B cell (primary cell): ENCODE measurements around the gene MAP2K5. TPM values are rescaled to one million over a fixed set of nuclear protein-coding genes. Genes with fewer than 3 reads are reported as not detected.

Experiments
- ATAC-seq: fragments of 200-7000 bp; cut with Tn5 transposase; one replicate; pipeline ENCODE4 v1.10.0; 2021; ENCODE audit warnings: low read depth, mild to moderate bottlenecking, moderate number of reproducible peaks, moderate library complexity
- CTCF ChIA-PET: fragments of 350-600 bp; sonication (Branson Sonifier 250); formaldehyde crosslinking; loops from one replicate; lab custom pipeline; 2021; ENCODE audit warnings: antibody characterized with exemption, inconsistent platforms; lab: Charles Lee
- POLR2A ChIA-PET: fragments of 350-600 bp; sonication (Branson Sonifier 250); formaldehyde crosslinking; loops from one replicate; lab custom pipeline; 2021; ENCODE audit warnings: antibody characterized with exemption; lab: Charles Lee
- DNase-seq: peaks from one replicate; pipeline ENCODE4 v3.0.0; 2013
- H2AFZ ChIP-seq: 2 replicates; pipeline ENCODE4 v1.6.1; 2012; ENCODE audit warnings: mild to moderate bottlenecking, low read depth, low read length; ENCODE audit not compliant: insufficient read depth, poor library complexity, severe bottlenecking
- H3K27ac ChIP-seq, 2 donors: 1 replicate in 1 of 2; 2 replicates in 1 of 2; pipeline ENCODE4 v1.5.1; 2012 to 2013; ENCODE audit warnings: low read length in 2 of 2, mild to moderate bottlenecking in 2 of 2, moderate library complexity in 1 of 2
- H3K27me3 ChIP-seq, 4 experiments: fragments of 200-600 bp in 1 of 4; sonication (generic) in 1 of 4; replicated peaks in 1 of 4; 1 replicate in 2 of 4; 2 replicates in 2 of 4; pipeline versions ENCODE4 v1.6.1 to v1.7.0; 2013 to 2016; ENCODE audit warnings: low read length in 3 of 4, mild to moderate bottlenecking in 2 of 4, mixed read lengths in 1 of 4, moderate library complexity in 1 of 4; ENCODE audit not compliant: insufficient read depth in 4 of 4, control insufficient read depth in 3 of 4; ENCODE audit errors: control extremely low read depth in 1 of 4
- H3K36me3 ChIP-seq, 2 experiments: replicated peaks in 1 of 2; 1 replicate in 1 of 2; 2 replicates in 1 of 2; pipeline versions ENCODE4 v1.6.1 to v1.7.1; 2013; ENCODE audit warnings: low read length in 1 of 2; ENCODE audit not compliant: insufficient read depth in 2 of 2, control insufficient read depth in 1 of 2; ENCODE audit errors: control extremely low read depth in 1 of 2, extremely low read depth in 1 of 2
- H3K4me1 ChIP-seq, 2 donors: fragments of 200-600 bp in 1 of 2; sonication (generic) in 1 of 2; 1 replicate in 1 of 2; 2 replicates in 1 of 2; pipeline versions ENCODE4 v1.5.1 to v1.6.1; 2013 to 2017; ENCODE audit warnings: low read length in 2 of 2; ENCODE audit not compliant: control insufficient read depth in 2 of 2, insufficient read depth in 2 of 2
- H3K4me2 ChIP-seq: replicated peaks from 2 replicates; pipeline ENCODE3; 2012; ENCODE audit warnings: mild to moderate bottlenecking, low read depth, low read length; ENCODE audit not compliant: poor library complexity, severe bottlenecking
- H3K4me3 ChIP-seq, 5 experiments: fragments of 200-600 bp in 1 of 5; sonication (generic) in 1 of 5; 1 replicate in 3 of 5; 2 replicates in 2 of 5; pipeline versions ENCODE4 v1.5.1 to v1.7.0; 2011 to 2016; ENCODE audit warnings: low read length in 4 of 5, mild to moderate bottlenecking in 4 of 5, low read depth in 2 of 5, control low read depth in 1 of 5, moderate library complexity in 1 of 5; ENCODE audit not compliant: insufficient read depth in 1 of 5; ENCODE audit errors: control extremely low read depth in 1 of 5, extremely low read depth in 1 of 5
- H3K79me2 ChIP-seq: fragments of 200-600 bp; sonication (generic); one replicate; pipeline ENCODE4 v1.6.0; 2016; ENCODE audit warnings: low read length; ENCODE audit not compliant: control insufficient read depth, insufficient read depth
- H3K9ac ChIP-seq: fragments of 200-600 bp; sonication (generic); 2 replicates; pipeline ENCODE4 v1.6.1; 2017; ENCODE audit warnings: mild to moderate bottlenecking, low read length, moderate library complexity
- H3K9me3 ChIP-seq, 3 donors: one replicate each; pipeline versions ENCODE4 v1.6.1 to v1.7.1; 2013; ENCODE audit warnings: low read length in 2 of 3; ENCODE audit not compliant: control insufficient read depth in 2 of 3, insufficient read depth in 1 of 3; ENCODE audit errors: control extremely low read depth in 1 of 3
- H4K20me1 ChIP-seq: 2 replicates; pipeline ENCODE4 v1.6.0; 2012; ENCODE audit warnings: mild to moderate bottlenecking, low read length; ENCODE audit not compliant: insufficient read depth, control insufficient read depth, poor library complexity, severe bottlenecking
- H3K27ac Mint-ChIP-seq: one replicate; pipeline ENCODE4 v1.8.0; 2021; ENCODE audit warnings: mixed read lengths
- H3K27me3 Mint-ChIP-seq: one replicate; pipeline ENCODE4 v1.8.0; 2021; ENCODE audit warnings: mixed read lengths
- H3K4me1 Mint-ChIP-seq: one replicate; pipeline ENCODE4 v1.8.0; 2021; ENCODE audit warnings: mixed read lengths
- H3K4me3 Mint-ChIP-seq: one replicate; pipeline ENCODE4 v1.8.0; 2021; ENCODE audit warnings: mixed read lengths
- H3K9me3 Mint-ChIP-seq: one replicate; pipeline ENCODE4 v1.8.0; 2022; ENCODE audit warnings: mixed read lengths; ENCODE audit not compliant: insufficient read depth
- EZH2 ChIP-seq: IDR thresholded peaks from 2 replicates; pipeline ENCODE4 v1.6.1; 2012; ENCODE audit warnings: borderline replicate concordance, low read depth, mild to moderate bottlenecking, moderate library complexity, low read length; ENCODE audit not compliant: insufficient read depth, poor library complexity, severe bottlenecking
- WGBS: methylation state at CpG from one replicate; pipeline ENCODE4 v1.1.5; 2013; ENCODE audit warnings: missing lambda C conversion rate; ENCODE audit not compliant: insufficient coverage; 5-methylcytosine and 5-hydroxymethylcytosine counted together
- intact Hi-C: fragments of 100-400 bp; cut with micrococcal nuclease; formaldehyde crosslinking; loops from one replicate; pipeline ENCODE4 v1.10.0; 2022
- polyA plus RNA-seq: library from polyadenylated mRNA; depleted of rRNA; stranded (reverse); fragments of >200 nt; gene quantifications from 2 replicates; pipeline ENCODE4 v1.2.3, GENCODE V29; 2012
- total RNA-seq, 2 donors: library from RNA; stranded (reverse); fragments of 120-200 nt in 1 of 2; gene quantifications; 1 replicate in 1 of 2; 2 replicates in 1 of 2; pipeline versions ENCODE4 v1.2.3 to v1.2.4, GENCODE V29; 2013 to 2022
- TF ChIP-seq, protein P1 (sequence below): fragments of 200-600 bp; IDR thresholded peaks from one replicate; pipeline ENCODE4 v1.8.0; 2022; ENCODE audit warnings: antibody characterized with exemption, mild to moderate bottlenecking

MAP2K5 gene
- total and polyA plus RNA-seq, 2 donors (not counting 1 experiment from before 2014, with no cell fraction given), result 11.1 to 40.0 TPM

GRCh38 chr15:67822537-67823313, 280.2 kb downstream of the MAP2K5 start:
- no peaks in the 10 kb centered on the region for H3K79me2 ChIP-seq
- Mint-ChIP-seq H3K9me3 (no peaks in the 10 kb centered on the region), H3K27me3 (peaks cover 66% of the 10 kb centered on the region), H3K4me3 (peak overlapping the region; percentile 70), H3K4me1 (peaks cover 50% of the 10 kb centered on the region), H3K27ac (peak overlapping the region; percentile 53)
- H2AFZ ChIP-seq, result peak overlapping the region; percentile 4
- peaks cover 27% of the 10 kb centered on the region for H4K20me1 ChIP-seq
- H3K27me3 ChIP-seq, result peaks cover 0 to 87% (median 64%) of the 10 kb centered on the region in 4 experiments
- no peaks in the 10 kb centered on the region for H3K36me3 ChIP-seq
- WGBS, result 8% methylated on average over 42 of the region's 46 CpGs
- TF ChIP-seq, protein P1, sequence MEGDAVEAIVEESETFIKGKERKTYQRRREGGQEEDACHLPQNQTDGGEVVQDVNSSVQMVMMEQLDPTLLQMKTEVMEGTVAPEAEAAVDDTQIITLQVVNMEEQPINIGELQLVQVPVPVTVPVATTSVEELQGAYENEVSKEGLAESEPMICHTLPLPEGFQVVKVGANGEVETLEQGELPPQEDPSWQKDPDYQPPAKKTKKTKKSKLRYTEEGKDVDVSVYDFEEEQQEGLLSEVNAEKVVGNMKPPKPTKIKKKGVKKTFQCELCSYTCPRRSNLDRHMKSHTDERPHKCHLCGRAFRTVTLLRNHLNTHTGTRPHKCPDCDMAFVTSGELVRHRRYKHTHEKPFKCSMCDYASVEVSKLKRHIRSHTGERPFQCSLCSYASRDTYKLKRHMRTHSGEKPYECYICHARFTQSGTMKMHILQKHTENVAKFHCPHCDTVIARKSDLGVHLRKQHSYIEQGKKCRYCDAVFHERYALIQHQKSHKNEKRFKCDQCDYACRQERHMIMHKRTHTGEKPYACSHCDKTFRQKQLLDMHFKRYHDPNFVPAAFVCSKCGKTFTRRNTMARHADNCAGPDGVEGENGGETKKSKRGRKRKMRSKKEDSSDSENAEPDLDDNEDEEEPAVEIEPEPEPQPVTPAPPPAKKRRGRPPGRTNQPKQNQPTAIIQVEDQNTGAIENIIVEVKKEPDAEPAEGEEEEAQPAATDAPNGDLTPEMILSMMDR, result no peak
- TF ChIP-seq EZH2, result peak; percentile 54
- H3K4me3 ChIP-seq, result peak overlapping the region in 3 of 5 experiments; percentile 15 to 50 (median 42)
- ATAC-seq, result no peak
- intact Hi-C loops, result loop anchor here (2.0 kb wide), 1 partner anchor 14 kb away; no protein-coding TSS in a partner anchor
- no peak overlapping the region for H3K27ac ChIP-seq
- H3K4me1 ChIP-seq, result peaks cover 55 to 73% of the 10 kb centered on the region in 2 donors
- peak overlapping the region; percentile 83 for H3K4me2 ChIP-seq
- peaks cover 0 to 83% (median 16%) of the 10 kb centered on the region in 3 donors for H3K9me3 ChIP-seq
- DNase-seq, result peak; percentile 49
- ChIA-PET CTCF (interaction anchor here (1.8 to 16.8 kb wide), 4 partner anchors 10 to 40 kb away, joined by 8 to 237 read pairs (median 17); no protein-coding TSS in a partner anchor), POLR2A (interaction anchor here (3.3 kb wide), 1 partner anchor 39 kb away, joined by 20 read pairs; no protein-coding TSS in a partner anchor)
- peak overlapping the region; percentile 54 for H3K9ac ChIP-seq
